GM12801 (cell line): ENCODE measurements around the gene ADCY9.

Experiments
- CTCF ChIP-seq: IDR thresholded peaks from one replicate; pipeline ENCODE4 v1.5.1; 2011; ENCODE audit warnings: control low read depth; ENCODE audit not compliant: insufficient read length; ENCODE audit errors: extremely low read depth

The ADCY9 gene

GRCh38 chr16:3971706-3972105 lies 144.5 kb downstream of the ADCY9 start:
- no peak for TF ChIP-seq CTCF

GRCh38 chr16:3971261-3971660 lies 145.0 kb downstream of the ADCY9 start:
- no peak for TF ChIP-seq CTCF

- TF ChIP-seq CTCF: no peak
These were observed 147.7 kb downstream of the ADCY9 start for GRCh38 chr16:3968551-3968950.

GRCh38 chr16:3966681-3967080 lies 149.6 kb downstream of the ADCY9 start:
- no peak for TF ChIP-seq CTCF

GRCh38 chr16:3965781-3966582 lies 150.3 kb downstream of the ADCY9 start:
- no peak for TF ChIP-seq CTCF

- TF ChIP-seq CTCF: no peak
These were observed 150.9 kb downstream of the ADCY9 start for GRCh38 chr16:3965306-3965705.

- no peak for TF ChIP-seq CTCF
These were observed 151.5 kb downstream of the ADCY9 start for GRCh38 chr16:3964686-3965290.
